ENCODE measurements around the gene SCGB1C1.

Gene SCGB1C1

DNA sequence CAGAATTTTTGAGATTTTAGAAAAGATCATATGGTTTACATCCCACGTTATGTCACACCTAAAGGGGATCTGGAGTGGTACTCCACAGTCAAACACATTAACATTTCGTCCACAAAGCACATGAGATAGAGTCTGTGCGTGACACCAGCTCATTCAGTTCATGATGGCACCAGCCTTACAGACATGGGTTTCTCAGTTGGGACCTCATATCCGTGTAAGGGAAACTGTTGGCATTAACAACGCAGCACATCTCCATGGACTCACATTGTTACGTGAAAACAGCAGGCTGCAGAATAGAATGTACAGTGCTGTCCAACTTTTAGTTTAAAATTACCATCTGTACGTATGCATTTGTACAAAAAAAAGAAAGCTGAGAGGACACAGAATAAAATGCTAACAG lies 28.7 kb downstream of the SCGB1C1 start:
- no peak for TF ChIP-seq ZNF274 (IDR thresholded peaks at IDR 0.05; ENCODE audit: low read depth, low read length)
- H3K4me3 ChIP-seq (ENCODE audit: low read length) = no peak overlapping the region

DNA sequence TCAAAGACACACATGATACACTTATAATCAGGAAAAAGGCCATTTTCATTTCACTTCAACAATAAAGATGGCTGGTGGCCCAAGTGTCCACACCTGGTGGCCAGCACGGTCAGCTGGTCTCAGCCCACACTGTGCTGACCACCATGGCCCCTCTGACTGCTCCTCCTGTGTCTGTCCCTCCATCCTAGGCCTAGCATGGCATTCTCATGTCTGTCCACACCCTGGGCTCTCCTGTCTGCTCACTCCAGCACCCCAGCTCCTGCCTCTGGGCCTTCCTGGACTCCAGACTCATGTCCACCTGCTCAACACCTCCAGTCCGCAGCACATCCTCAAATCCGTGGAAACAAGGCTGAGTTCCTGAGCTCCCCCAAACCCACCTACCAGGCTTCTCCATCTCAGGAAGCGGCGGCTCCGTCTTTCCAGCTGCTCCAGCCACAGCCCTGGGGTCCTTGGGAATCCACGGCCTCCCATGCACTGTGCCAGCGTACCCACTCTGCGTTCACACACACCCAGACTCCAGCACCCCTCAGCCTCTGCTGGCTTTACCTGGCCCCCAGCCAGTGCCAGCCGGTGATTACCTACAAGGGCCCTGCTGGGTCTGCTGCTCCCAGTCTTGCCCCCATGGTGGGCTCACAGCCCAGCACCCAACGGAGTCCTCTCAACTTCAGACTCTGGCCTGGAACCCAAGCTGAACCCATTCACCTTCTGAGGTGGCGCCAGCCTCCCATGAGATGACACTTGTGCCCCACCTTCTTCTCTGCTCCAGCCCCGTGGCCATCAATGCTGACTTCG lies 29.3 kb downstream of the SCGB1C1 start:
- no peak for TF ChIP-seq ZNF274 (IDR thresholded peaks at IDR 0.05; ENCODE audit: low read depth, low read length)
- H3K4me3 ChIP-seq (ENCODE audit: low read length) = no peak overlapping the region

DNA sequence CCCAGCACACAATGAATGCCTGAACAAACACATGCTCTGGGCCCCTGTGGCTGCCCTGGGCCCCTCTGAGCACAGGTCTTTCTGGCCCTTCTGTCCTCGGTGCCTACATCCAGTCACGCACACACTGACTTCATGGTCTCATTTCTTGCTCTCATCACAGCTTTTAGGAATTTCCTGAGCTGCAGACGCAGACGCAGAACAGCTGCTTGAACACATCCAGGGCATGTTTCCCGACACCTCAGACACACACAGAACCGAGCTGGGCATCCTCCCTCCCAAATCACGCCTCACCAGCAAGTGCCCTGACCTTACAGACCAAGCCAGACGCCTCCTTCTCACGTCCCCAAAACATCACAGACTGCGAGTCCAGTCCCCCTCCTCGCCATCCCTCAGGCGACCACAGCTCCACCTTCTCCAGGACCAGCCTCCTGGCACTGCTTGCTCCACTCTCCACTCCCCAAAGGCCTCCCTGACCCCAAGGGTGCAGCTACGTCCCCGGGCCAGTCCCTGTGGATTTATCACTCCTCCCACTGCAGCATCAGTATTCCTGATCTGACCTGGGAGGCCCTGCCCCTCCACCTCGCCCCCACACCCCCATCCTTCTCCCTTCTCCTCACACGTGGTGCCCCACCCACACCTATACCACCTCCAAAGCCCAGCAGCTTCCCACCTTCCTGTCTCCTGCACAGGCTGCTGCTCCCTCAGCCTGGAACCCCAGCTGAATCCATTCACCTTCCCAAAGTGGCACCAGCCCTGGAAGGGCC lies 30.3 kb downstream of the SCGB1C1 start:
- H3K4me3 ChIP-seq (ENCODE audit: low read length) = no peak overlapping the region
- TF ChIP-seq ZNF274 (IDR thresholded peaks at IDR 0.05; ENCODE audit: low read depth, low read length) = no peak

DNA sequence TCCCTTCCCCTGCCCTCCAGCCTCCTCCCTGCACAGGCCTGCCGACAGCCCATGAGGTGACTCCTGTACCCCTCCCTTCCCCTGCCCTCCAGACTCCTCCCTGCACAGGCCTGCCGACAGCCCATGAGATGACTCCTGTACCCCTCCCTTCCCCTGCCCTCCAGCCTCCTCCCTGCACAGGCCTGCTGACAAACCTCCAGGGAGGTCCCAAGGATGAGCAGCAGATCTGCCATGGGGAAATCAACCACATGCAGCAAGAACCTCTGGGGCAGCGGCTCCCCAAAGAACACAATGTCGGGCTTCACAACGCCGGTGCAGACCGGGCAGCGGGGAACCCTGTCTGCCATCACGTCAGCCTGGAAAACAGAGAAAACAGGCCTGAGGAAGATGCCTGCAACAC lies 31.0 kb downstream of the SCGB1C1 start:
- no peak for TF ChIP-seq ZNF274 (IDR thresholded peaks at IDR 0.05; ENCODE audit: low read depth, low read length)
- no peak overlapping the region for H3K4me3 ChIP-seq (ENCODE audit: low read length)

DNA sequence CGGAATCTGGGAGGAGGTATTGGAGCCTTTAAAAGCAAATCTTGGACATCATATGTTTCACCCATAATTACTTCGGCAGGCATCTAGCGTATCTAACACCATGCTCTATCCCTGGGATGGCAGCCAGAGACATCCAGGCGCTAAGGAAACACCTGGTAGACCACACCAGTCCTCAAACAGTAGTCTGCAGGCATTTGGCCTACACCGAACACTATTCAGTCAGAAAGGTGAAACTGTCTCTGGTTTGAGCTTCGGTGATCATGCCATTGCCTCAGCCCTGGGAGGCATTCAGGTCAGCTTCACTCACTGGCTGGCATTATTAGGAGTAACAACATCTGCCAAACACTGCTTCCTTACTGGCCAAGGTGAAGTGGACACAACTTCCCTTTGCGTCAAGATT lies 31.5 kb downstream of the SCGB1C1 start:
- no peak overlapping the region for H3K4me3 ChIP-seq (ENCODE audit: low read length)
- no peak for TF ChIP-seq ZNF274 (IDR thresholded peaks at IDR 0.05; ENCODE audit: low read depth, low read length)

DNA sequence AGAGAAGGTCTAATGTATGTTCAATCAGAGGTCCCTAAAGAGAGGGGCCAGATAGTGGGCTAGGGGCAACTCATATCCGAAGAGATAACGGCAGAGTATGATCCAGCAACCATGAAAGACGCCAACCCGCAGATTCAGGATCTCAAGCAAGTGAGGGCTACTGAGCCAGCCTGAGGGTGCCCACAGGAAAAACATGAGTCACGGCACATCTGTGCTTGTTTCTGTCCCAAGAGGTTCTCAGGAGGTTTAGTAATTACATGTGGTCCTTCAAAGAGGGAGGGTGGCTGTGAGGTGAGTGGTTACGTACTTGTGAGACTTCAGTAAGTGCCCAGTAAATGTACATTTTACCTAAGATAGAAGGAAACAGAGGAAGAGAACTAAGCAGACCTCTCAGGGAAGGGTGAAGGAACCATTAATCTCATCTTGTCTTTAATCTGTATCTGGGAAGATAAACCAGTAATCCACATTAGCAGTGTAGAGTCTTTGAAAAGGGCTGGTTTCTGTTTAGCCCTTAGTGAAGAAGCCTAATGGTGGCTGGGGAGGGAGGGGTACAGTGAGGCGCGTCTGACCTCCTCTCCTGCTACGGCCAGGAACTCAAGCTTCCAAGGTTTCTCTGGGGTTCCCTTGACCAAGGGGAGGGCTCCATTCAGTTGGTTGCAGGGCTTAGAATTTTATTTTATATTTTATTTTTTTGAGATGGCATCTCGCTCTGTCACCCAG lies 33.0 kb downstream of the SCGB1C1 start:
- H3K4me3 ChIP-seq (ENCODE audit: low read length) = no peak overlapping the region; the same call in 1 of the 2 replicates

DNA sequence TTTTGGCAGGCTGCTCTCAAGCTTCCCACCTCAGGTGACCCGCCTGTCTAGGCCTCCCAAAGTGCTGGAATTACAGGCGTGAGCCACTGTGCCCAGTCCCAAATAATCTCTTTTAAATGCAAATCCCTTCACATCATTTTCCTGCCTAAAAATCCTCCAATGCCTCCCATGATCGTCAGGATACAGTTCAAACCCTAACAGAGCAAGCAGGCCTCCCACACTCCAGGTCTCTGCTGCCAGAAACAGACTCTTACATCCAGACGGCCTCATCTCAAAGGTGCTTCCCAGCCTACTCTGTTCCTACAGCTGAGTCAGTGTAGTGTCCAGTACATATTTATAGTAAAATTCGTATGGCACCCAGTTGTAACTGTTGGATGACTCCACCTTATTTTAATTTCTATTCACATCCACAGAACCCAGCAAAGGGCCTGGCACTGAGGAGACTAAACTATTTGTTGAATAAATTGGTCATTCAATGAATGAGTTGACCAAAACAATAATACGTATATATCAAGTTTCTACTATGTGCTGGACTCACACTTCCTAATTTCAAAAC lies 35.0 kb downstream of the SCGB1C1 start:
- H3K4me3 ChIP-seq (ENCODE audit: low read length) = no peak overlapping the region

More for the DNA sequence above, 33.0 kb downstream of the SCGB1C1 start:
- no peak for TF ChIP-seq ZNF274 (IDR thresholded peaks at IDR 0.05; ENCODE audit: low read depth, low read length)

DNA sequence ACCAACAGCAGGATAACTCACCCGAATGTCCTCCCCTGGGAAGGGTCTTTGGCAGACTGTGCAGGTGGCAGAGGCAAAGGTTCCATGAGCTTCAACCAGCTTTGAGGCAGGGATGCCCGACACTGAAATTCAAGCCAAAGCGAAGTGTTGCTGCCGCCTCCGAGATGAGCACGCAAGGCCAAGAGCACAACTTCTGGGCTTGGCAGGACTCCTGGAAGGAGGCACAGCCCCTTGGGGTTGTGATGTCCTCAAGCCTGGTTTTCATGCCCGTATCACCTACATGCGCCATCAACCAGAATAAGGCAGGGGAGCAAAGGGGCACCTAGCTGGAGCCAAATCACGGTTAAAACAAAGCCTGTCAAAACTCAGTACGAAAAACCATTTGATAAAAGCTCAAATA lies 37.6 kb downstream of the SCGB1C1 start:
- no peak for TF ChIP-seq ZNF274 (IDR thresholded peaks at IDR 0.05; ENCODE audit: low read depth, low read length)
- no peak overlapping the region for H3K4me3 ChIP-seq (ENCODE audit: low read length)

More for the DNA sequence above, 35.0 kb downstream of the SCGB1C1 start:
- TF ChIP-seq ZNF274 (IDR thresholded peaks at IDR 0.05; ENCODE audit: low read depth, low read length) = no peak

DNA sequence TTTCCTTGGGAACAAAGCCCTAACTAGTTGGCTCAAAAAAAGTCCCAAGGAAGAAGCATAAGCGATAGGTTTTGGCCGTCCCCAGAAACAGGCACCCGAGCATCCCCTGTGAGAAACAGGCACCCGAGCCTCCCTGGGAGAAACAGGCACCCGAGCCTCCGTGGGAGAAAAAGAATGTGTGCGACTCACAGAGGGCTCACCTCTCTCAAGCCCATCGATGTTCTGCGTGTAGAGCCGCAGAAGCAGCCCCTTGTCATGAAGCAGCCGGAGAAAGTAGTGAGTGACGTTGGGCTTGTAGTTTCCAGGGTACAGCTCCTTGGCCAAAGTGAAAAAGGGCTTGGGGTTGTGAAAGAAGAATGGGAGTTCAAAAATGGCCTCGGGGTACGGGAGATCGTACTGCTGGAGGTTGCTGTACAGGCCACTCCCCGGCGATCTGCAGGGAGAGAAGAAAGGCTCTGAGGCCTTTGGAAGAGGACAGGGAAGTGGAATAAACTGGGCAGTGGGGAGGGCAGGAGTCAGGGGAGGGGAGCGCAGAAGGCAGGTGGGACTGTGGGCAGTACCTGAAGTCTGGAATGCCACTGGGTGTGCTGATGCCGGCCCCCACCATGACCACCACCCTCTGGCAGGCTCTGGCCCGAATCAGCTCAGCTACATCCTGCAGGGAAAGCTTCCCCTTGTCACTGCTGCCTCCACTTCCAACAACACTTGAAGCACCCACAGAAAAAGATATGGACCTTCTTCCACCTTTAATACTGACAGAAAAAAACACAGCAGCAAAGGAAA lies 40.1 kb downstream of the SCGB1C1 start:
- TF ChIP-seq ZNF274 (IDR thresholded peaks at IDR 0.05; ENCODE audit: low read depth, low read length) = no peak

DNA sequence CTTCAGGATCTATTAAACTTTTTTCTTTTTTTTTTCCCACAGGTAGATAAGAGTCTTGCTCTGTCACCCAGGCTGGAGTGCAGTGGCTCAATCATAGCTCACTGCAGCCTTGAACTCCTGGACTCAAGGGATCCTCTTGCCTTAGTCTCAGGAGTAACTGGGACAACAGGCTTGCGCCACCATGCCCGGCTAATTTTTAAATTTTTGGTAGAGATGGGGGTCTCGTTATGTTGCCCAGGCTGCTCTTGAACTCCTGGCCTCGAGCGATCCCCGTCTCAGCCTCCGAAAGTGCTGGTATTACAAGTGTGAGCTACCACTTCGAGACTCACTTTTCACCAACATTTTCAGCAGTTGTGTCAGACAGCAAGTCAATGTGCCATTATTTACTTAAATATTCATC lies 42.3 kb downstream of the SCGB1C1 start:
- H3K4me3 ChIP-seq (ENCODE audit: low read length) = peak overlapping the region; percentile 80
- no peak for TF ChIP-seq ZNF274 (IDR thresholded peaks at IDR 0.05; ENCODE audit: low read depth, low read length)

More for the DNA sequence above, 40.1 kb downstream of the SCGB1C1 start:
- no peak overlapping the region for H3K4me3 ChIP-seq (ENCODE audit: low read length)

DNA sequence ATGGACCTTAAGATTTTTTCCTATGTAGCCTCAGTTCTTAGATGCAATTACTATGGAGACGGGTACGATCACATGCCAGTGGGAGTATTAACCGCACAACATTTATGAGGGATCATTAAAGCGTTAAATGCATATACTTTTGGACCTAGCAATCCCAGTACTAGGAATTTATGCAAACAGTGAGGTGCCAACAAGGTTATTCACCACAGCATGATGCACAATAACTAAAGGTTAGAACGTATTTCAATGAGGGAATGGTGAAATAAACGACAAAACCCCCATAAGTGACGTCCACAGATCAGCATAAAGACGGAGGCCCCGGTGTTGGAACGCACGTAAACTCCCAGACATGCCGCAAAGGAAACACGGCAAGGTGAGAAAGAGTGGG lies 42.7 kb downstream of the SCGB1C1 start:
- TF ChIP-seq ZNF274 (IDR thresholded peaks at IDR 0.05; ENCODE audit: low read depth, low read length) = no peak

DNA sequence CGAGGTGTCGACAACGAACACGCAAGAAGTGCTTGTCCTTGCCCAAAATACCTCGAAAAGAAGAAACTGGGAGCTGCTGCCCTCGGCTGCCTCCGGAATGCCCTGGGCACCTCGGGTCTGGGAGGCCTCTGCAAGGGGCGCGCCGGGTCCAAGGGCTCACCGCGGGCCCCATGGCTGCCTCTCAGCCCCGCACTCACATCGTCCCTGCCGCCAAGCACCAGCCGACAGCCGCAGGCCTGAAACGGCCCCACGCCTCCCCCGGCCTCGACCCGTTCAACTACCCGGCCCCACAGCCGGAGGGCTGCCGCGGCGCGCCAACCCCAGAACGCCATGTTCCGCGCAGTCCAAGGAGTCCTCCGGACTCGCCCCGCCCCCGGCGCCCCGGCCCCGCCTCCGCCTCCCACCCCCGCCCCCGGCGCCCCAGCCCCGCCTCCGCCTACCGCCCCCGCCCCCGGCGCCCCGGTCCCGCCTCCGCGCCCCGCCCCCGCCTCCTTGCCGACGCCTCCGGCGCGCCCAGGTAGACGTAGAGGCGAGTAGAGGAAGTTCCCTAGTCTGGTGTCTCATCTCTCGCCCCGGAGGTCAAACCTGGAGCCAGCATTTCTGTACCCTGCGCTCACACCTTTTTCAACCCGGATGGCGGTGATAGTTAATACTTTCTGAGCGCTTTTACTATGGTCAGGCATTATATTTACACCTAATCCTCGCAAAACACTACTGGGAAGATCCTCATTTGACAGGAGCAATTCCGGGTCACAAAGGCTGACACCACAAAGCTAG lies 43.3 kb downstream of the SCGB1C1 start, which contains the start of gene SIRT3:
Gene SIRT3, minus strand, starts transcription at position 346 of the 777 bp plus-strand sequence. Its CDS starts 14 bp downstream, at position 332.
- TF ChIP-seq ZNF274 (IDR thresholded peaks at IDR 0.05; ENCODE audit: low read depth, low read length) = no peak
- peak within 1 kb of the TSS; percentile 99 for H3K4me3 ChIP-seq (ENCODE audit: low read length)

More for the DNA sequence above, 42.7 kb downstream of the SCGB1C1 start:
- H3K4me3 ChIP-seq (ENCODE audit: low read length) = peak overlapping the region; percentile 80
